Measurements from ENCODE around the gene HSBP1L1.

The HSBP1L1 gene

GRCh38 chr18:79940814-79941472, 23.5 kb upstream of the HSBP1L1 start:
- H3K36me3 ChIP-seq (ENCODE audit: control insufficient read depth, insufficient read depth, low read length) = peaks cover 16% of the 10 kb centered on the region
- no peaks in the 10 kb centered on the region for H3K27me3 ChIP-seq (replicated peaks; ENCODE audit: control insufficient read depth, insufficient read depth, low read length)
- H3K4me3 ChIP-seq (replicated peaks; ENCODE audit: low read depth, low read length) = no peak overlapping the region
- no peak for DNase-seq (ENCODE audit: extremely low read depth, insufficient read length)
- TF ChIP-seq CTCF (IDR thresholded peaks at IDR 0.05; ENCODE audit: insufficient read depth, low read length, poor library complexity, severe bottlenecking) = no peak

GRCh38 chr18:79941473-79942119, 22.8 kb upstream of the HSBP1L1 start:
- Histone ChIP-seq H3K27me3 (replicated peaks; ENCODE audit: control insufficient read depth, insufficient read depth, low read length) (no peaks in the 10 kb centered on the region), H3K4me3 (replicated peaks; ENCODE audit: low read depth, low read length) (no peak overlapping the region), H3K36me3 (ENCODE audit: control insufficient read depth, insufficient read depth, low read length) (peaks cover 16% of the 10 kb centered on the region)
- no peak for TF ChIP-seq CTCF (IDR thresholded peaks at IDR 0.05; ENCODE audit: insufficient read depth, low read length, poor library complexity, severe bottlenecking)
- DNase-seq (ENCODE audit: extremely low read depth, insufficient read length) = no peak

- DNase-seq (ENCODE audit: extremely low read depth, insufficient read length) = no peak
- H3K36me3 ChIP-seq (ENCODE audit: control insufficient read depth, insufficient read depth, low read length) = peaks cover 14% of the 10 kb centered on the region
- no peak overlapping the region for H3K4me3 ChIP-seq (replicated peaks; ENCODE audit: low read depth, low read length)
- TF ChIP-seq CTCF (IDR thresholded peaks at IDR 0.05; ENCODE audit: insufficient read depth, low read length, poor library complexity, severe bottlenecking) = no peak
- no peaks in the 10 kb centered on the region for H3K27me3 ChIP-seq (replicated peaks; ENCODE audit: control insufficient read depth, insufficient read depth, low read length)
Observed at GRCh38 chr18:79942211-79942610, 22.2 kb upstream of the HSBP1L1 start.

- no peak for DNase-seq (ENCODE audit: extremely low read depth, insufficient read length)
- no peaks in the 10 kb centered on the region for H3K27me3 ChIP-seq (replicated peaks; ENCODE audit: control insufficient read depth, insufficient read depth, low read length)
- H3K36me3 ChIP-seq (ENCODE audit: control insufficient read depth, insufficient read depth, low read length) = peaks cover 11% of the 10 kb centered on the region
- no peak overlapping the region for H3K4me3 ChIP-seq (replicated peaks; ENCODE audit: low read depth, low read length)
- TF ChIP-seq CTCF (IDR thresholded peaks at IDR 0.05; ENCODE audit: insufficient read depth, low read length, poor library complexity, severe bottlenecking) = no peak
Observed at GRCh38 chr18:79942786-79943607, 21.4 kb upstream of the HSBP1L1 start.

- Histone ChIP-seq H3K36me3 (ENCODE audit: control insufficient read depth, insufficient read depth, low read length) (peaks cover 11% of the 10 kb centered on the region), H3K4me3 (replicated peaks; ENCODE audit: low read depth, low read length) (no peak overlapping the region), H3K27me3 (replicated peaks; ENCODE audit: control insufficient read depth, insufficient read depth, low read length) (no peaks in the 10 kb centered on the region)
- no peak for DNase-seq (ENCODE audit: extremely low read depth, insufficient read length)
- TF ChIP-seq CTCF (IDR thresholded peaks at IDR 0.05; ENCODE audit: insufficient read depth, low read length, poor library complexity, severe bottlenecking) = no peak
Observed at GRCh38 chr18:79943608-79944125, 20.8 kb upstream of the HSBP1L1 start.
